Endothelial cell of umbilical vein (primary cell): Measurements from ENCODE around the gene MACROD2. TPM values are rescaled to one million over a fixed set of nuclear protein-coding genes. Genes with fewer than 3 reads are reported as not detected.

ENCODE experiments used
- BruUV-seq: library from RNA; stranded (reverse); fragments of 400-500 nt; replicated peaks from 2 replicates; lab custom pipeline; 2021; lab: Mats Ljungman, UMichigan
- CTCF ChIA-PET: fragments of 300-600, 350-600 bp; sonication (Branson Sonifier 250); formaldehyde crosslinking; loops from one replicate; lab custom pipeline; 2021; ENCODE audit warnings: antibody characterized with exemption, inconsistent platforms; lab: Charles Lee
- POLR2A ChIA-PET: fragments of 300-600, 350-600 bp; sonication (Branson Sonifier 250); formaldehyde crosslinking; loops from one replicate; lab custom pipeline; 2021; ENCODE audit warnings: antibody characterized with exemption, inconsistent platforms; lab: Charles Lee
- DNase-seq: peaks from one replicate; pipeline ENCODE4 v3.0.0-alpha.2; 2011; ENCODE audit warnings: low read depth, low spot score
- FAIRE-seq: peaks from 2 replicates; lab custom pipeline; 2011; peaks lifted over from hg19 to GRCh38; lab: Jason Lieb, UNC
- H2AFZ ChIP-seq: 2 replicates; pipeline ENCODE4 v1.6.0; 2012; ENCODE audit warnings: low read depth, low read length, control low read depth, inconsistent platforms
- H3K27ac ChIP-seq: 2 replicates; pipeline ENCODE4 v1.5.1; 2011; ENCODE audit warnings: low read depth, mild to moderate bottlenecking, control low read depth, low read length, moderate library complexity; ENCODE audit not compliant: insufficient read depth
- H3K27me3 ChIP-seq, 2 experiments: 2 replicates each; pipeline versions ENCODE4 v1.6.0 to v1.6.1; 2011; ENCODE audit warnings: low read length in 2 of 2, mixed read lengths in 1 of 2; ENCODE audit not compliant: control insufficient read depth in 2 of 2, insufficient read depth in 2 of 2
- H3K36me3 ChIP-seq, 2 experiments: 2 replicates in 1 of 2; 3 replicates in 1 of 2; pipeline ENCODE4 v1.5.1; 2011; ENCODE audit warnings: low read length in 2 of 2, mild to moderate bottlenecking in 1 of 2, moderate library complexity in 1 of 2; ENCODE audit not compliant: control insufficient read depth in 2 of 2, insufficient read depth in 2 of 2; ENCODE audit errors: extremely low read depth in 1 of 2
- H3K4me1 ChIP-seq: 3 replicates; pipeline ENCODE4 v1.5.1; 2011; ENCODE audit warnings: mild to moderate bottlenecking, low read length; ENCODE audit not compliant: control insufficient read depth, insufficient read depth; ENCODE audit errors: extremely low read depth
- H3K4me2 ChIP-seq: 2 replicates; pipeline ENCODE4 v1.6.1; 2011; ENCODE audit warnings: low read length, control low read depth, mixed read lengths; ENCODE audit not compliant: insufficient read depth
- H3K4me3 ChIP-seq, 3 experiments: fragments of 200-600 bp in 1 of 3; sonication (generic), shearing (Covaris generic) in 1 of 3; replicated peaks in 1 of 3; 2 replicates each; pipeline ENCODE4 v1.5.1; 2011 to 2016; ENCODE audit warnings: control low read depth in 3 of 3, low read length in 3 of 3, mild to moderate bottlenecking in 2 of 3, inconsistent platforms in 1 of 3, low read depth in 1 of 3, moderate library complexity in 1 of 3; ENCODE audit not compliant: insufficient read depth in 1 of 3
- H3K79me2 ChIP-seq: 2 replicates; pipeline ENCODE4 v1.6.0; 2012; ENCODE audit warnings: low read length, inconsistent platforms; ENCODE audit not compliant: control insufficient read depth, insufficient read depth
- H3K9ac ChIP-seq: replicated peaks from 2 replicates; pipeline ENCODE3; 2011; ENCODE audit warnings: low read length, control low read depth; ENCODE audit not compliant: insufficient read depth; ENCODE audit errors: extremely low read depth
- H3K9me1 ChIP-seq: replicated peaks from 3 replicates; pipeline ENCODE4 v1.6.0; 2011; ENCODE audit warnings: mild to moderate bottlenecking, low read length; ENCODE audit not compliant: control insufficient read depth, insufficient read depth; ENCODE audit errors: extremely low read depth
- H3K9me3 ChIP-seq: replicated peaks from 2 replicates; pipeline ENCODE4 v1.5.1; 2012; ENCODE audit warnings: low read length, inconsistent platforms; ENCODE audit not compliant: control insufficient read depth, insufficient read depth
- H4K20me1 ChIP-seq: replicated peaks from 2 replicates; pipeline ENCODE3; 2011; ENCODE audit warnings: mild to moderate bottlenecking, low read length; ENCODE audit not compliant: control insufficient read depth, insufficient read depth; ENCODE audit errors: extremely low read depth
- EZH2 ChIP-seq: IDR thresholded peaks from 2 replicates; pipeline ENCODE4 v1.6.1; 2012; ENCODE audit warnings: borderline replicate concordance, low read depth, mild to moderate bottlenecking, moderate library complexity, low read length, inconsistent platforms; ENCODE audit not compliant: severe bottlenecking
- FOS ChIP-seq: IDR thresholded peaks from 2 replicates; pipeline ENCODE4 v1.6.1; 2011; ENCODE audit warnings: mild to moderate bottlenecking, low read length, moderate library complexity, borderline replicate concordance; ENCODE audit not compliant: insufficient read depth
- GATA2 ChIP-seq: IDR thresholded peaks from 2 replicates; pipeline ENCODE4 v1.7.0; 2011; ENCODE audit warnings: low read depth, mild to moderate bottlenecking, moderate library complexity, mixed read lengths, low read length; ENCODE audit not compliant: insufficient read length, insufficient read depth
- JUN ChIP-seq: IDR thresholded peaks from 2 replicates; pipeline ENCODE4 v1.6.1; 2011; ENCODE audit warnings: borderline replicate concordance, low read depth; ENCODE audit not compliant: insufficient read length, insufficient read depth
- MYC ChIP-seq: IDR thresholded peaks from one replicate; pipeline ENCODE4 v1.6.1; 2011; ENCODE audit warnings: mild to moderate bottlenecking, low read depth, low read length
- POLR2A ChIP-seq: IDR thresholded peaks from 2 replicates; pipeline ENCODE4 v1.6.1; 2012; ENCODE audit warnings: low read depth, mild to moderate bottlenecking, control low read depth, low read length
- POLR2AphosphoS5 ChIP-seq: IDR thresholded peaks from 2 replicates; pipeline ENCODE4 v1.6.1; 2012; ENCODE audit warnings: low read depth, mild to moderate bottlenecking, control low read depth, low read length, moderate library complexity; ENCODE audit not compliant: insufficient read depth
- dilution Hi-C: fragments of 300-500 bp; cut with MboI; formaldehyde crosslinking; loops from one replicate; pipeline ENCODE4 v1.15.0; 2019; ENCODE audit warnings: low sequenced_read_pairs; ENCODE audit not compliant: extremely low pct_ligation_motif_present
- intact Hi-C: fragments of 100-400 bp; cut with micrococcal nuclease; formaldehyde crosslinking; loops from one replicate; pipeline ENCODE4 v1.10.0; 2022
- polyA plus RNA-seq, 4 experiments: library from polyadenylated mRNA; depleted of rRNA in 3 of 4; stranded (reverse) in 3 of 4; unstranded in 1 of 4; fragments of >200 nt; gene quantifications; 2 replicates each; pipeline versions ENCODE4 v1.2.1 to v1.2.3, GENCODE V29; 2011 to 2012; ENCODE audit warnings: missing spikeins in 1 of 4
- total RNA-seq: library from RNA; stranded (reverse); gene quantifications from 2 replicates; pipeline ENCODE4 v1.2.3, GENCODE V29; 2021
- TF ChIP-seq, protein P1 (sequence below), 2 donors: IDR thresholded peaks; 1 replicate in 1 of 2; 2 replicates in 1 of 2; pipeline ENCODE4 v1.5.1; 2011; ENCODE audit warnings: low read length in 2 of 2, mild to moderate bottlenecking in 2 of 2, moderate library complexity in 2 of 2, control low read depth in 1 of 2, inconsistent platforms in 1 of 2, low read depth in 1 of 2; ENCODE audit not compliant: insufficient read depth in 1 of 2; ENCODE audit errors: extremely low read depth in 1 of 2
- TF ChIP-seq, protein P2 (sequence below): IDR thresholded peaks from 2 replicates; pipeline ENCODE4 v1.6.1; 2011; ENCODE audit not compliant: insufficient read depth, insufficient read length

MACROD2 gene
- total and polyA plus RNA-seq, 2 donors (not counting 3 experiments of a cell fraction or from before 2014, with no cell fraction given), result 0.11 to 0.73 TPM

DNA sequence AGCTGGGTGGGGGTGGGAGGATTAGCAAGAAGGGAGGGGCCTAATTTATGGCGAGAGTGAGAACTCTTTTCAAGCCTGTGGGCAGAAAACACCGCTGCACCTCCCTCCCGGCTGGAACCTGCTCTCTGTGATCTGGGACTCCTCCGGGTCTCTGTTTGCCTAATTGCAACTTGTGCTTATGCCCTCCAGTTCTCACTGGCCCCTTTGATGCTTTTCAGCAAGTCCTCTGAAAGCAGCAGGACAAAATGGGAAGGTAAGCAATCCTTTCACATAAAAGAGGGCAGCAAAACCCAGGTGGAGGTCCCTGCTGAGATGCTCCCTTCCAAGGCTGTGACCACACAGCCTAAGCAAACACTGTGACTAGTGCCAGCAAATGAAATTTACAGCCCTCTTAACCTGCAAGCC is 865.1 kb downstream of the MACROD2 start:
- Histone ChIP-seq H3K4me3 (no peak overlapping the region), H3K9ac (no peak overlapping the region), H3K4me1 (no peaks in the 10 kb centered on the region), H3K9me3 (no peaks in the 10 kb centered on the region), H3K79me2 (no peaks in the 10 kb centered on the region), H3K4me2 (no peak overlapping the region), H4K20me1 (no peaks in the 10 kb centered on the region), H3K9me1 (no peaks in the 10 kb centered on the region), H3K27me3 (no peaks in the 10 kb centered on the region), H2AFZ (no peak overlapping the region), H3K36me3 (no peaks in the 10 kb centered on the region), H3K27ac (no peak overlapping the region)
- TF ChIP-seq, protein P1, sequence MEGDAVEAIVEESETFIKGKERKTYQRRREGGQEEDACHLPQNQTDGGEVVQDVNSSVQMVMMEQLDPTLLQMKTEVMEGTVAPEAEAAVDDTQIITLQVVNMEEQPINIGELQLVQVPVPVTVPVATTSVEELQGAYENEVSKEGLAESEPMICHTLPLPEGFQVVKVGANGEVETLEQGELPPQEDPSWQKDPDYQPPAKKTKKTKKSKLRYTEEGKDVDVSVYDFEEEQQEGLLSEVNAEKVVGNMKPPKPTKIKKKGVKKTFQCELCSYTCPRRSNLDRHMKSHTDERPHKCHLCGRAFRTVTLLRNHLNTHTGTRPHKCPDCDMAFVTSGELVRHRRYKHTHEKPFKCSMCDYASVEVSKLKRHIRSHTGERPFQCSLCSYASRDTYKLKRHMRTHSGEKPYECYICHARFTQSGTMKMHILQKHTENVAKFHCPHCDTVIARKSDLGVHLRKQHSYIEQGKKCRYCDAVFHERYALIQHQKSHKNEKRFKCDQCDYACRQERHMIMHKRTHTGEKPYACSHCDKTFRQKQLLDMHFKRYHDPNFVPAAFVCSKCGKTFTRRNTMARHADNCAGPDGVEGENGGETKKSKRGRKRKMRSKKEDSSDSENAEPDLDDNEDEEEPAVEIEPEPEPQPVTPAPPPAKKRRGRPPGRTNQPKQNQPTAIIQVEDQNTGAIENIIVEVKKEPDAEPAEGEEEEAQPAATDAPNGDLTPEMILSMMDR (IDR thresholded peaks at IDR 0.05; ENCODE audit: extremely low read depth in 1 of 2, insufficient read depth in 1 of 2, low read depth in 1 of 2, low read length in 2 of 2), result no peak
- TF ChIP-seq, protein P2, sequence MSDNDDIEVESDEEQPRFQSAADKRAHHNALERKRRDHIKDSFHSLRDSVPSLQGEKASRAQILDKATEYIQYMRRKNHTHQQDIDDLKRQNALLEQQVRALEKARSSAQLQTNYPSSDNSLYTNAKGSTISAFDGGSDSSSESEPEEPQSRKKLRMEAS, result no peak
- no peak for TF ChIP-seq GATA2
- TF ChIP-seq FOS, result no peak
- no peak for TF ChIP-seq POLR2A
- no peak for TF ChIP-seq JUN
- no peak for TF ChIP-seq EZH2
- TF ChIP-seq POLR2AphosphoS5, result no peak
- no peak for TF ChIP-seq MYC
- DNase-seq, result no peak
- dilution Hi-C loops, result no loop called here
- ChIA-PET CTCF (interaction anchor here (0.6 kb wide), 1 partner anchor 83 kb away, joined by 4 read pairs; no protein-coding TSS in a partner anchor), POLR2A (no interaction called here)
- no peak for FAIRE-seq
- intact Hi-C loops, result no loop called here
- no TSS peak for BruUV-seq
